Urinary bladder (tissue), 4 donors: ENCODE data around the gene KIFAP3. TPM values are rescaled to one million over a fixed set of nuclear protein-coding genes. Genes with fewer than 3 reads are reported as not detected.
"Not testable (repeated sequence)": the region's sequence is repeated elsewhere in the genome, so short reads cannot be mapped to it uniquely, and the experiment has no call there.

Experiments used
- DNase-seq: peaks from one replicate; pipeline ENCODE4 v3.0.0-alpha.2; 2015; ENCODE audit errors: extremely low spot score
- H3K27ac ChIP-seq: one replicate; pipeline ENCODE4 v1.5.1; 2013; ENCODE audit warnings: low read depth, mild to moderate bottlenecking, moderate library complexity
- H3K36me3 ChIP-seq: one replicate; pipeline ENCODE4 v1.6.1; 2013; ENCODE audit warnings: mild to moderate bottlenecking, moderate library complexity; ENCODE audit not compliant: insufficient read depth
- H3K4me1 ChIP-seq: one replicate; pipeline ENCODE4 v1.6.1; 2013; ENCODE audit warnings: mild to moderate bottlenecking, moderate library complexity; ENCODE audit not compliant: insufficient read depth
- H3K4me3 ChIP-seq: one replicate; pipeline ENCODE4 v1.5.1; 2013; ENCODE audit warnings: low read depth, low read length
- WGBS: extraction: QIAGEN DNeasy Blood & Tissue Kit; methylation state at CpG from one replicate; pipeline ENCODE4 v1.1.7; 2013; 5-methylcytosine and 5-hydroxymethylcytosine counted together
- polyA plus RNA-seq: library from polyadenylated mRNA; stranded (reverse); fragments of 200-250 nt; gene quantifications from one replicate; pipeline ENCODE4 v1.2.3, GENCODE V29; 2013
- total RNA-seq: library from RNA; depleted of rRNA; stranded (reverse); fragments of >200 nt; gene quantifications from one replicate; pipeline ENCODE4 v1.2.3, GENCODE V29; 2014
- donor health status: healthy with polysubstance abuse.
- donor health status: healthy.

The KIFAP3 gene
- total RNA-seq: 60.0 TPM
- 14.2 TPM for polyA plus RNA-seq

GRCh38 chr1:170074250-170075157, at the start of gene KIFAP3:
KIFAP3 (minus strand) TSS chr1:170074695; CDS start chr1:170074467, 228 bp downstream.
- H3K4me3 ChIP-seq: peak within 1 kb of the TSS; percentile 71
- peak; percentile 91 for DNase-seq
- H3K4me1 ChIP-seq: no peaks in the 10 kb centered on the region
- under 1% methylated on average over 39 of the region's 39 CpGs for WGBS
- peak within 1 kb of the TSS; percentile 72 for H3K27ac ChIP-seq
- H3K36me3 ChIP-seq: no peaks in the 10 kb centered on the region

- no peaks in the 10 kb centered on the region for H3K36me3 ChIP-seq
- H3K4me3 ChIP-seq: no peak overlapping the region
- H3K27ac ChIP-seq: no peak overlapping the region
- no peaks in the 10 kb centered on the region for H3K4me1 ChIP-seq
- no peak for DNase-seq
- 93% methylated on average over 6 of the region's 6 CpGs for WGBS
These were observed 47.9 kb upstream of the KIFAP3 start for GRCh38 chr1:170122366-170122765.

- no peaks in the 10 kb centered on the region for H3K4me1 ChIP-seq
- no peak for DNase-seq
- H3K4me3 ChIP-seq: no peak overlapping the region
- no peak overlapping the region for H3K27ac ChIP-seq
- H3K36me3 ChIP-seq: no peaks in the 10 kb centered on the region
- WGBS: 59% methylated on average over 2 of the region's 2 CpGs
These were observed 40.4 kb upstream of the KIFAP3 start for GRCh38 chr1:170114906-170115305.

GRCh38 chr1:170113140-170113539, 38.6 kb upstream of the KIFAP3 start:
- WGBS: 89% methylated on average over 8 of the region's 8 CpGs
- not testable (repeated sequence) for DNase-seq, H3K4me1 ChIP-seq, H3K36me3 ChIP-seq, H3K4me3 ChIP-seq, H3K27ac ChIP-seq

- Histone ChIP-seq H3K4me1 (no peaks in the 10 kb centered on the region), H3K36me3 (no peaks in the 10 kb centered on the region), H3K4me3 (no peak overlapping the region), H3K27ac (no peak overlapping the region)
- WGBS: 10% methylated on average over 4 of the region's 4 CpGs
- no peak for DNase-seq
These were observed 23.0 kb upstream of the KIFAP3 start for GRCh38 chr1:170097449-170097948.

GRCh38 chr1:170096806-170097340, 22.4 kb upstream of the KIFAP3 start:
- Histone ChIP-seq H3K4me1 (no peaks in the 10 kb centered on the region), H3K36me3 (no peaks in the 10 kb centered on the region), H3K27ac (no peak overlapping the region), H3K4me3 (no peak overlapping the region)
- no peak for DNase-seq
- WGBS: 25% methylated on average over 4 of the region's 4 CpGs

GRCh38 chr1:170095976-170096748, 21.7 kb upstream of the KIFAP3 start:
- no peaks in the 10 kb centered on the region for H3K36me3 ChIP-seq
- no peak for DNase-seq
- no peak overlapping the region for H3K27ac ChIP-seq
- no peaks in the 10 kb centered on the region for H3K4me1 ChIP-seq
- H3K4me3 ChIP-seq: no peak overlapping the region

GRCh38 chr1:170094697-170095616, 20.5 kb upstream of the KIFAP3 start:
- H3K4me1 ChIP-seq, DNase-seq, H3K27ac ChIP-seq, H3K36me3 ChIP-seq, H3K4me3 ChIP-seq: not testable (repeated sequence)
- WGBS: 83% methylated on average over 31 of the region's 31 CpGs

- Histone ChIP-seq H3K27ac (no peak overlapping the region), H3K4me1 (no peaks in the 10 kb centered on the region), H3K36me3 (no peaks in the 10 kb centered on the region), H3K4me3 (no peak overlapping the region)
- no peak for DNase-seq
- 67% methylated on average over 2 of the region's 2 CpGs for WGBS
These were observed 12.0 kb upstream of the KIFAP3 start for GRCh38 chr1:170086399-170087032.

GRCh38 chr1:170085091-170085490, 10.6 kb upstream of the KIFAP3 start:
- no peak for DNase-seq
- no peaks in the 10 kb centered on the region for H3K36me3 ChIP-seq
- 75% methylated on average over 2 of the region's 2 CpGs for WGBS
- H3K4me3 ChIP-seq: no peak overlapping the region
- H3K27ac ChIP-seq: no peak overlapping the region
- no peaks in the 10 kb centered on the region for H3K4me1 ChIP-seq

- DNase-seq: no peak
These were observed 4.2 kb upstream of the KIFAP3 start for GRCh38 chr1:170078610-170079189.

GRCh38 chr1:170077926-170078325, 3.4 kb upstream of the KIFAP3 start:
- no peak overlapping the region for H3K27ac ChIP-seq
- no peaks in the 10 kb centered on the region for H3K4me1 ChIP-seq
- no peak overlapping the region for H3K4me3 ChIP-seq
- H3K36me3 ChIP-seq: no peaks in the 10 kb centered on the region
- no peak for DNase-seq
- WGBS: 96% methylated on average over 1 of the region's 1 CpG

More at GRCh38 chr1:170078610-170079189, 4.2 kb upstream of the KIFAP3 start:
- H3K27ac ChIP-seq: no peak overlapping the region
- no peaks in the 10 kb centered on the region for H3K36me3 ChIP-seq
- no peak overlapping the region for H3K4me3 ChIP-seq
- no peaks in the 10 kb centered on the region for H3K4me1 ChIP-seq
